Activated CD8-positive, alpha-beta memory T cell treated with anti-CD3 and anti-CD28 coated beads, Interleukin-2, amount 50 U/mL, for 1 hour (primary cell): ENCODE results near the gene C13orf42.

ENCODE experiments used
- DNase-seq: peaks from one replicate; pipeline ENCODE4 v3.0.0-alpha.2; 2020; ENCODE audit errors: extremely low read depth

Gene C13orf42

DNA sequence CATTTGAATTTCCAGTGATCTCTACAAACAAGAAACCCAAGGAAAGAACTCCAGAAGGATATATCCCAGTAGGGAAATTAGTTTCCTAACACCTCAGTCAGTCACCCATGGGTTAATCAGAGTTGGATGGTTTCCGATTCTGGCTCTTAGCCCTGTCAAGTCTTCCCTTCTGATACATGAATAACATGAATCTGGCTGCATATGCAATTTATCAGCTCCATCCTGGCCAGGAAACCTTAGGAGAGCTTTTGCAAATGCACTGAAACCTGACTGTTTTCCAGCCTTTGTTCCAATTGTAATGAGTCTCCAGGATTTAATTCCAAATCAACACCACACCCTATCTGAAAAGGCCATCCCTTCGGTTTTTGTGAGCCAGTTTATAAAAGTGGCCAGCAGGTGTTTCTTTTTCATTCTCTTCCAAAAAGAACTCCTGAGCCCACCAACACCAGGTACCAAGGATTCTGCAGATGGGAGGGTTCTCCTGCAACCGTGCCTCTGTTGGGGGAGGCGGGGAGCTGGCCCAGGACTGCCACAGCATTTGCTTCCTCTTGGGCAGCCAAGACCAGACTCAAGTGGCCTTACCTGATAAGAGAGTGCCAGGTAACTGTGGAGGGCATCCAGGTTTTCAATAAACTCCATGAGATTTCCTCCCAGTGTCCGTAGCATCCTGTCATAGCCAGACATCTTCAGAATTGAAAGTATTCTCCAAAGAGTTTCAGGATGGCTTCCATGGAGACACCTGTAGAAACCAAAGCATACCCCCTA, 77.5 kb downstream of the C13orf42 start:
- DNase-seq = no peak

DNA sequence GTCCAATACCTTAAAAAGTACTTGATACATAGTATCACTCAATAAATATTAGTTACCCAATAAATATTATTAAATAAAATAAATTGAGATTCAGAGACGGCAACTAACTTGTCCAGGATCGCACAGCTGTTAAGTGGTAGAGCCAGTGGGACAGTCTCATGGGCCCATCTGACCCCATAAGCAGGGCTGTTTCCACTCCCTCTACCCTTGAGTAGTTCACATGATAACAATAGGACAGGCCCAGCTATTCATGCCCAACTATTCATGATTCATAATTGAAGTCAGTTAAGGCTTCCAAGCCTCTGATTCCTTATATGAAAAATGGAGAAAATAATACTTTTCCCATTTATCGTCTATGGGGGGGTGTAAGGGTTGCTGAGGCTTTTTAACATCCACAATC, 78.2 kb downstream of the C13orf42 start:
- DNase-seq = no peak
